AG09319 (cell line): ENCODE results near the gene LRRC2.

Experiments
- DNase-seq: peaks from one replicate; pipeline ENCODE4 v3.0.0-alpha.2; 2010; ENCODE audit warnings: low read depth; ENCODE audit errors: extremely low read depth
- TF ChIP-seq, protein P1 (sequence below): IDR thresholded peaks from 2 replicates; pipeline ENCODE4 v1.5.1; 2011; ENCODE audit warnings: low read depth, mild to moderate bottlenecking, inconsistent platforms, low read length, moderate library complexity

The LRRC2 gene

DNA sequence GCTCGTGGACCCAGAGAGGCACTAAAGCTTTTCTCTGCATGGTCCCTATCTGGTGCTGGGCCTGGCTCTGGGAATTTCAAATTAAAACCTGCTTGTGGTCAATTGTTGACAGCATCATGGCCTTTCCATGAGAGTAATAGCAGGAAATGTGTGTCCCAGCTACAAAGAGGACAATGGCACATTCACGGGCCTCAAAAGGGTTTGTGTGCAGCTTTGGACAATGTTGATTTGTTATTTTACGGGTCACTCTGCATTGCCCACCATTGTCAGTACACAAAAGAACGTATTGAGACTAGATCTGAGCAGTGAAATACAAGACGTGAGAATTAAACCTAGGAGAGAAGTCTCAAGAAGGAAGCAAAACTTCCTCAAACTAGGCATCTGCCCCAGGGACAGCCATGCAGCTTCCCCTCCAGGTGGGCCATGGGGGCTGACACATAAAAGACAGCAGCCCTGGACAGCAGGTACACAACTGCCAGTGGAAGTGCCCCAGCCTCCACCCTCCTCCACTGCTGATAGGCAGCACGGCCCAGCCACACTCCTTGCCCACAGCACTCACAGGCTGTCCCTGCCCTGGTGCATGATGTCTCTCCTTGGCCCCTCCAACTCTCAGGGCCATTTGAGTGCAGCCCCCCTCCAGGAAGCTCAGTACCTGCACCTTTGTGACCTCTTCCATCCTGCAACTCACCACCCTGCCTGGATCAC lies 85.5 kb downstream of the LRRC2 start:
- no peak for DNase-seq
- TF ChIP-seq, protein P1, sequence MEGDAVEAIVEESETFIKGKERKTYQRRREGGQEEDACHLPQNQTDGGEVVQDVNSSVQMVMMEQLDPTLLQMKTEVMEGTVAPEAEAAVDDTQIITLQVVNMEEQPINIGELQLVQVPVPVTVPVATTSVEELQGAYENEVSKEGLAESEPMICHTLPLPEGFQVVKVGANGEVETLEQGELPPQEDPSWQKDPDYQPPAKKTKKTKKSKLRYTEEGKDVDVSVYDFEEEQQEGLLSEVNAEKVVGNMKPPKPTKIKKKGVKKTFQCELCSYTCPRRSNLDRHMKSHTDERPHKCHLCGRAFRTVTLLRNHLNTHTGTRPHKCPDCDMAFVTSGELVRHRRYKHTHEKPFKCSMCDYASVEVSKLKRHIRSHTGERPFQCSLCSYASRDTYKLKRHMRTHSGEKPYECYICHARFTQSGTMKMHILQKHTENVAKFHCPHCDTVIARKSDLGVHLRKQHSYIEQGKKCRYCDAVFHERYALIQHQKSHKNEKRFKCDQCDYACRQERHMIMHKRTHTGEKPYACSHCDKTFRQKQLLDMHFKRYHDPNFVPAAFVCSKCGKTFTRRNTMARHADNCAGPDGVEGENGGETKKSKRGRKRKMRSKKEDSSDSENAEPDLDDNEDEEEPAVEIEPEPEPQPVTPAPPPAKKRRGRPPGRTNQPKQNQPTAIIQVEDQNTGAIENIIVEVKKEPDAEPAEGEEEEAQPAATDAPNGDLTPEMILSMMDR = no peak

GRCh38 chr3:46479696-46480095 lies 86.4 kb downstream of the LRRC2 start:
- DNase-seq = no peak

DNA sequence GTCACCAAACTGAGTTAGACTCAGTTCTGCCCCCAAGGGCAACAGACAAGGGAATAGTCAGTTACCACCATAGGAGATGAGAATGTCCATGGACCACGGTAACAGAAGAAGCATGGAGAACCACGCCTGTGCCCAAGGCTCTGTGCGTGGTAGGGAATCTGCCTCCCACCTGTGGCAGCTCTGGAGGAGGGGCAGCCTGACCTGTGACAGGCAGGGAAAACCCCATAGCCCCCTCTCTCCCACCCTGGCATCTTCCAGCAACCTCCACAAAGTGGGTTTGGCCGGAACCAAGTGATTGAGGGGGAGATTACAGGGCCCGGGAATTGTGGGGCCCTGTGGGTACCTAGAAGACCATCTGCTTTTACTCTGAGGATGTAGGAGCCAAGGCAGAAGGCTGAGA lies 87.1 kb downstream of the LRRC2 start:
- TF ChIP-seq, protein P1 = no peak

More at GRCh38 chr3:46479696-46480095, 86.4 kb downstream of the LRRC2 start:
- TF ChIP-seq, protein P1 = no peak

DNA sequence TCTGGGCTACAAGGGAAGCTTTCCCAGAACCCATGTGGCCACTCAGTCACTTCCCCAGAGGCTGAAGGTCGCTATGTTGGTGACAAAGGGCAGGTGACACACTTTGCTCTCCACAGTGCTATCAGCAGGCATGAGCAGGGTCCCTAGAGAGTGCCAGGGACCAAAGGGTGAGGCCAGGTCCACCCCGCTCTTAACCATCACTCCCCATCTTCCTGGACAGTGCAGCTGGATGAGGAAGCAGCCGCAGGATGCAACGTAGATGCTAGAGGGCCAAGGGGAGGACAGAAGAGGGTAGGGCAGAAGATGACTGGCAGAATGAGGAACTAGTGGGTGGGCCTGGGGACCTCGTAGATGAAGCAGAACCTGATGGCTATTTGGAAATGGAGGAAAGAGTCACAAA lies 87.8 kb downstream of the LRRC2 start:
- no peak for DNase-seq
- TF ChIP-seq, protein P1 = no peak

More for the DNA sequence above, 87.1 kb downstream of the LRRC2 start:
- no peak for DNase-seq

GRCh38 chr3:46477756-46478155 lies 88.3 kb downstream of the LRRC2 start:
- DNase-seq = no peak
- TF ChIP-seq, protein P1 = no peak

- TF ChIP-seq, protein P1 = no peak
These were observed 89.0 kb downstream of the LRRC2 start for GRCh38 chr3:46477145-46477544.

GRCh38 chr3:46472736-46473135 lies 93.4 kb downstream of the LRRC2 start:
- TF ChIP-seq, protein P1 = no peak
- no peak for DNase-seq

More at GRCh38 chr3:46477145-46477544, 89.0 kb downstream of the LRRC2 start:
- no peak for DNase-seq
